ENCODE results near the gene AFF1.
"Not testable (repeated sequence)": the region's sequence is repeated elsewhere in the genome, so short reads cannot be mapped to it uniquely, and the experiment has no call there.

AFF1 gene

GRCh38 chr4:87121341-87122065 lies 186.7 kb downstream of the AFF1 start:
- DNase-seq, result no peak

GRCh38 chr4:87122252-87122651 lies 187.4 kb downstream of the AFF1 start:
- no peak for DNase-seq

GRCh38 chr4:87126056-87126455 lies 191.2 kb downstream of the AFF1 start:
- no peak for DNase-seq

GRCh38 chr4:87128006-87128705 lies 193.3 kb downstream of the AFF1 start:
- no peak for DNase-seq

- DNase-seq, result no peak
Observed at GRCh38 chr4:87129681-87130080, 194.9 kb downstream of the AFF1 start.

GRCh38 chr4:87130985-87131703 lies 196.3 kb downstream of the AFF1 start:
- DNase-seq, result no peak

- DNase-seq, result no peak
Observed at GRCh38 chr4:87132035-87132434, 197.2 kb downstream of the AFF1 start.

GRCh38 chr4:87133183-87133582 lies 198.4 kb downstream of the AFF1 start:
- DNase-seq, result no peak

GRCh38 chr4:87134122-87134521 lies 199.3 kb downstream of the AFF1 start:
- DNase-seq, result no peak

GRCh38 chr4:87141428-87141827 lies 206.6 kb downstream of the AFF1 start:
- no peak for DNase-seq

GRCh38 chr4:87144356-87144755 lies 209.5 kb downstream of the AFF1 start:
- no peak for DNase-seq

- not testable (repeated sequence) for DNase-seq
Observed at GRCh38 chr4:87145934-87146333, 211.1 kb downstream of the AFF1 start.

GRCh38 chr4:87147116-87147515 lies 212.3 kb downstream of the AFF1 start:
- DNase-seq, result no peak

- peak; percentile 34 to 65 for DNase-seq
Observed at GRCh38 chr4:87150498-87151261, 215.9 kb downstream of the AFF1 start.

- DNase-seq, result no peak
Observed at GRCh38 chr4:87151730-87152129, 216.9 kb downstream of the AFF1 start.

GRCh38 chr4:87152310-87153041 lies 217.7 kb downstream of the AFF1 start:
- DNase-seq, result no peak

- DNase-seq, result no peak
Observed at GRCh38 chr4:87153078-87153870, 218.5 kb downstream of the AFF1 start.

GRCh38 chr4:87165892-87166291 lies 231.1 kb downstream of the AFF1 start:
- DNase-seq, result no peak

- no peak for DNase-seq
Observed at GRCh38 chr4:87166296-87166854, 231.6 kb downstream of the AFF1 start.

- DNase-seq, result no peak
Observed at GRCh38 chr4:87171944-87172343, 237.1 kb downstream of the AFF1 start.

- DNase-seq, result no peak
Observed at GRCh38 chr4:87174672-87175071, 239.9 kb downstream of the AFF1 start.
